ENCODE measurements around the gene SNRPD3. TPM values are rescaled to one million over a fixed set of nuclear protein-coding genes. Genes with fewer than 3 reads are reported as not detected.
"Not testable (repeated sequence)": the region's sequence is repeated elsewhere in the genome, so short reads cannot be mapped to it uniquely, and the experiment has no call there.

Gene SNRPD3
- total and polyA plus RNA-seq, 8 donors: 62.7 to 187 (median 172) TPM

- Histone ChIP-seq H3K36me3 (peaks cover 0 to 15% of the 10 kb centered on the region in 2 donors), H3K27me3 (no peaks in the 10 kb centered on the region), H3K27ac (peak within 1 kb of the TSS; percentile 45 to 70), H3K9me3 (no peaks in the 10 kb centered on the region), H3K4me1 (peaks cover 6 to 11% of the 10 kb centered on the region in 2 donors), H3K4me3 (peak within 1 kb of the TSS; percentile 55 to 58)
- ATAC-seq: peak; percentile 96
- peak; percentile 90 to 95 (median 92) for DNase-seq
- intact Hi-C loops (cut with DNase I): no loop called here
- TF ChIP-seq CTCF (IDR thresholded peaks at IDR 0.05): no peak
These were observed 37.2 kb downstream of the SNRPD3 start, which contains the start of gene LRRC75B for GRCh38 chr22:24592851-24593558. Gene LRRC75B, minus strand, starts transcription at chr22:24593073. Its CDS starts 34 bp downstream, at chr22:24593039.

GRCh38 chr22:24593559-24593835 is 37.7 kb downstream of the SNRPD3 start:
- peaks cover 0 to 11% of the 10 kb centered on the region in 2 donors for H3K36me3 ChIP-seq
- ATAC-seq; H3K9me3 ChIP-seq; H3K27me3 ChIP-seq; H3K4me3 ChIP-seq; DNase-seq; intact Hi-C loops (cut with DNase I): not testable (repeated sequence)
- H3K4me1 ChIP-seq: peaks cover 6 to 11% of the 10 kb centered on the region in 2 donors
- peak overlapping the region; percentile 37 to 70 for H3K27ac ChIP-seq

- no peak overlapping the region for H3K4me3 ChIP-seq
- H3K27me3 ChIP-seq: no peaks in the 10 kb centered on the region
- peaks cover 0 to 6% of the 10 kb centered on the region in 2 donors for H3K36me3 ChIP-seq
- H3K4me1 ChIP-seq: peaks cover 6 to 11% of the 10 kb centered on the region in 2 donors
- no peak overlapping the region for H3K27ac ChIP-seq
- intact Hi-C loops (cut with DNase I): no loop called here
- TF ChIP-seq CTCF (IDR thresholded peaks at IDR 0.05): no peak
- DNase-seq (no peak), ATAC-seq (peak; percentile 15)
- H3K9me3 ChIP-seq: no peaks in the 10 kb centered on the region
These were observed 38.2 kb downstream of the SNRPD3 start for GRCh38 chr22:24593836-24594568.

- DNase-seq (peak in 2 of 4 donors; percentile 43), ATAC-seq (peak; percentile 40)
- no peak for TF ChIP-seq CTCF (IDR thresholded peaks at IDR 0.05)
- H3K36me3 ChIP-seq: no peaks in the 10 kb centered on the region
- H3K27me3 ChIP-seq: no peaks in the 10 kb centered on the region
- H3K27ac ChIP-seq: no peak overlapping the region
- no peak overlapping the region for H3K4me3 ChIP-seq
- H3K4me1 ChIP-seq: peaks cover 6 to 11% of the 10 kb centered on the region in 2 donors
- no peaks in the 10 kb centered on the region for H3K9me3 ChIP-seq
- intact Hi-C loops (cut with DNase I): no loop called here
These were observed 38.8 kb downstream of the SNRPD3 start for GRCh38 chr22:24594569-24595120.

GRCh38 chr22:24595228-24595627 is 39.4 kb downstream of the SNRPD3 start:
- H3K27ac ChIP-seq: no peak overlapping the region
- no peaks in the 10 kb centered on the region for H3K9me3 ChIP-seq
- intact Hi-C loops (cut with DNase I): no loop called here
- H3K4me1 ChIP-seq: peaks cover 6 to 11% of the 10 kb centered on the region in 2 donors
- no peaks in the 10 kb centered on the region for H3K36me3 ChIP-seq
- no peak for TF ChIP-seq CTCF (IDR thresholded peaks at IDR 0.05)
- DNase-seq: no peak
- H3K4me3 ChIP-seq: no peak overlapping the region
- ATAC-seq: no peak
- H3K27me3 ChIP-seq: no peaks in the 10 kb centered on the region
